WERI-Rb-1 (cell line): ENCODE measurements around the gene RERE.

ENCODE experiments used
- DNase-seq: peaks from one replicate; pipeline ENCODE4 v3.0.0-alpha.2; 2020
- H3K27ac ChIP-seq: fragments of 250-450 bp; sonication (Bioruptor Pico); 2 replicates; pipeline ENCODE4 v1.5.1; 2020; ENCODE audit warnings: mild to moderate bottlenecking, moderate library complexity
- H3K27me3 ChIP-seq: fragments of 250-450 bp; sonication (Bioruptor Pico); 2 replicates; pipeline ENCODE4 v1.5.1; 2021; ENCODE audit warnings: mild to moderate bottlenecking, low read depth, moderate library complexity; ENCODE audit not compliant: insufficient read depth, severe bottlenecking
- H3K36me3 ChIP-seq: fragments of 250-450 bp; sonication (Bioruptor Pico); 2 replicates; pipeline ENCODE4 v1.5.1; 2020; ENCODE audit warnings: mild to moderate bottlenecking, moderate library complexity
- H3K4me3 ChIP-seq: 2 replicates; pipeline ENCODE4 v1.5.1; 2011; ENCODE audit warnings: low read depth, mild to moderate bottlenecking, control low read depth, low read length
- H3K9me3 ChIP-seq: fragments of 250-450 bp; sonication (Bioruptor Pico); 2 replicates; pipeline ENCODE4 v1.5.1; 2021; ENCODE audit warnings: mild to moderate bottlenecking, moderate library complexity; ENCODE audit not compliant: severe bottlenecking
- TF ChIP-seq, protein P1 (sequence below): IDR thresholded peaks from 2 replicates; pipeline ENCODE4 v1.5.1; 2011; ENCODE audit warnings: low read depth, mild to moderate bottlenecking, control low read depth, inconsistent platforms, low read length

RERE gene

GRCh38 chr1:8764293-8764937, 53.0 kb downstream of the RERE start:
- TF ChIP-seq, protein P1, sequence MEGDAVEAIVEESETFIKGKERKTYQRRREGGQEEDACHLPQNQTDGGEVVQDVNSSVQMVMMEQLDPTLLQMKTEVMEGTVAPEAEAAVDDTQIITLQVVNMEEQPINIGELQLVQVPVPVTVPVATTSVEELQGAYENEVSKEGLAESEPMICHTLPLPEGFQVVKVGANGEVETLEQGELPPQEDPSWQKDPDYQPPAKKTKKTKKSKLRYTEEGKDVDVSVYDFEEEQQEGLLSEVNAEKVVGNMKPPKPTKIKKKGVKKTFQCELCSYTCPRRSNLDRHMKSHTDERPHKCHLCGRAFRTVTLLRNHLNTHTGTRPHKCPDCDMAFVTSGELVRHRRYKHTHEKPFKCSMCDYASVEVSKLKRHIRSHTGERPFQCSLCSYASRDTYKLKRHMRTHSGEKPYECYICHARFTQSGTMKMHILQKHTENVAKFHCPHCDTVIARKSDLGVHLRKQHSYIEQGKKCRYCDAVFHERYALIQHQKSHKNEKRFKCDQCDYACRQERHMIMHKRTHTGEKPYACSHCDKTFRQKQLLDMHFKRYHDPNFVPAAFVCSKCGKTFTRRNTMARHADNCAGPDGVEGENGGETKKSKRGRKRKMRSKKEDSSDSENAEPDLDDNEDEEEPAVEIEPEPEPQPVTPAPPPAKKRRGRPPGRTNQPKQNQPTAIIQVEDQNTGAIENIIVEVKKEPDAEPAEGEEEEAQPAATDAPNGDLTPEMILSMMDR, result no peak
- peaks cover 4% of the 10 kb centered on the region for H3K36me3 ChIP-seq
- H3K4me3 ChIP-seq, result no peak overlapping the region
- H3K27me3 ChIP-seq, result no peaks in the 10 kb centered on the region
- no peak for DNase-seq
- no peaks in the 10 kb centered on the region for H3K9me3 ChIP-seq
- peak overlapping the region; percentile 55 for H3K27ac ChIP-seq

DNA sequence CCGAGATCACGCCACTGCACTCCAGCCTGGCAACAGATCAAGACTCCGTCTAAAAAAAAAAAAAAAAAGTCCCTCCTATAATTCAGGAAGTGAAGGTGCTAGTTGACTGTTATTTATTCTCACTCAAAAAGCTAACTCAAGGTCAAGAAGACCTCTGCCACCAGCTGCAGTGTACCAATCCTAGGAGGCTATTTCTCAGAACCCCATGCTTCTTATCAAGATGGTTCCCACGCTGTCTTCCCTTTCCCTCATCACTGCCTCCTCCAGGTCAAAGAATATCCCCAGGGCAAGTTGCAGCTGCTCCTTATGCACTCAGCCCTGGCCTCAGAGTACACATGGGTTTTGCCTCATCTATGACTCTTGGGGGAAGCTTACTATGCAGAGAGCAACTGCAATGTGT, 53.6 kb downstream of the RERE start:
- Histone ChIP-seq H3K36me3 (peaks cover 4% of the 10 kb centered on the region), H3K4me3 (no peak overlapping the region), H3K27ac (peak overlapping the region; percentile 55; the same call in 1 of the 2 replicates), H3K27me3 (no peaks in the 10 kb centered on the region), H3K9me3 (no peaks in the 10 kb centered on the region)
- peak; percentile 27 for DNase-seq
- TF ChIP-seq, protein P1, result peak; percentile 41; the same call in 1 of the 2 replicates

DNA sequence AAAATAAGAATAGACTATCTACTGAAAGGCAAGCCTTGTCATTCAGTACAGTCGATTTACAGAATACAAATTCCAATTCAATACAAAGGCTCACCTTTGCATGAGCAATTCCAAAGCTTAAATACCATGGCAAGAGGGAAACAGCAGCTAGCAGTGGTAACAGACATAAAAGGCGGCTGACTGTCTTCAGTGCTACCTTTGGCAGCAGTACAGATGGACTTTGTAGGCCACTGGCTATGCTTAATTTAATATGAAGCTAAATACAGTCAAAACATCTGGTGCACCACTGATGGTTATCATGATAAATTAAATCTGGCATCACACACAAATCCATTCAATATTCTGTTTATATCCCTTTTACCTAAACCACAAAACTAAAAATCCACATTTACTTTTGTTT, 62.4 kb downstream of the RERE start:
- H3K36me3 ChIP-seq, result no peaks in the 10 kb centered on the region; the same call in 1 of the 2 replicates
- TF ChIP-seq, protein P1, result no peak
- DNase-seq, result no peak
- H3K4me3 ChIP-seq, result no peak overlapping the region
- no peak overlapping the region for H3K27ac ChIP-seq
- H3K9me3 ChIP-seq, result no peaks in the 10 kb centered on the region
- no peaks in the 10 kb centered on the region for H3K27me3 ChIP-seq

GRCh38 chr1:8754247-8754650, 63.2 kb downstream of the RERE start:
- Histone ChIP-seq H3K27me3 (no peaks in the 10 kb centered on the region), H3K4me3 (no peak overlapping the region), H3K27ac (no peak overlapping the region), H3K36me3 (no peaks in the 10 kb centered on the region; the same call in 1 of the 2 replicates), H3K9me3 (no peaks in the 10 kb centered on the region)
- DNase-seq, result no peak
- TF ChIP-seq, protein P1, result no peak

GRCh38 chr1:8753736-8754135, 63.7 kb downstream of the RERE start:
- Histone ChIP-seq H3K4me3 (no peak overlapping the region), H3K9me3 (no peaks in the 10 kb centered on the region), H3K27me3 (no peaks in the 10 kb centered on the region), H3K36me3 (peaks cover under 1% of the 10 kb centered on the region; the same call in 1 of the 2 replicates), H3K27ac (no peak overlapping the region)
- DNase-seq, result no peak
- TF ChIP-seq, protein P1, result no peak
